ENCODE results near the gene PTPRH.

DNA sequence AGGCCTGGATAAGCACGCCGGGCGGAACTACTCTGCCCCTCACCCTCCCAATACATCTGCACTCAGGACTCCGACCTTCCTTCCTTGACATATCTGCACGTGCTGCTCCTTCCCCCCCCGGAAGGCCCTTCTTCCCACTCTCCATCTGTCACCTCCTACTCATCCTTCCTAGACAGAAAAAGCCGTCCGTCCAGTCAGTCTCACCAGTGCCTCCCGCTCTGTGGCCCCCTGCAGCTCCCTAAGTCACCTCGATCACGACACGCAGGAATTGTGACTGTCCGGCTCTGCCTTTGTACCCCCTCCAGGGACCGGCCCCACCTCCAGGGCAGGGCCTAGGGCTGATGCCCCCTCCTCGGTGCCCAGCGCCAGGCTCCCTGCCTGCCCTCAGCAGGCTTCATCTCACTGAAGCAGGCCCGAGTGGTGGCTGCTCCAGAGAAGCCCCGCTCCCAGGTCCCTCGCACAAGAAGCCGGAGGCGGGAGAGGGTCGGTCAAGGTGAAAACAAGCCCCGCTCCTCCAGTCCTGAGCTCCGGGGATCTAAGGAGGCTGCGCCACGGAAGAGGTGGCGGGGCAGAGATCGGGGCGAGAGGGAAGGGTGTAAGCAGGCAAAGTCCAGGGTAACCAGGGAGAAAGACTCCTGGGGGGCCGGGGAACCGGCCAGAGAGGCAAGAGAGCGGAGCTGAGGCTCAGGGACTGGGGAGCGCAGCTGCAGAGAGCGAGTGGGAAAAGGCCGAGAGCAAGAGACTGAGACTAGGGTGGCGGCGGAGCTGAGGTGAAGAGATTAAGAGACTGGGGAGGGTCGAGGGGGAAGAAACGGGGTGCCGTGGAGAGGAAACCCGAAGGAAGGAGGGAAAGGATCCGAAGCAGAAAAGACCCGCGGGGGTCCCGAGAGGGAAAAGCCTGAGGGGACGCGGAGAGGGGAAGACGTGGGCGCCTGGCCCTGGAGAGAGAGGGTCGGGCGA, 48.4 kb upstream of the PTPRH start:
- TF ChIP-seq, protein P1, sequence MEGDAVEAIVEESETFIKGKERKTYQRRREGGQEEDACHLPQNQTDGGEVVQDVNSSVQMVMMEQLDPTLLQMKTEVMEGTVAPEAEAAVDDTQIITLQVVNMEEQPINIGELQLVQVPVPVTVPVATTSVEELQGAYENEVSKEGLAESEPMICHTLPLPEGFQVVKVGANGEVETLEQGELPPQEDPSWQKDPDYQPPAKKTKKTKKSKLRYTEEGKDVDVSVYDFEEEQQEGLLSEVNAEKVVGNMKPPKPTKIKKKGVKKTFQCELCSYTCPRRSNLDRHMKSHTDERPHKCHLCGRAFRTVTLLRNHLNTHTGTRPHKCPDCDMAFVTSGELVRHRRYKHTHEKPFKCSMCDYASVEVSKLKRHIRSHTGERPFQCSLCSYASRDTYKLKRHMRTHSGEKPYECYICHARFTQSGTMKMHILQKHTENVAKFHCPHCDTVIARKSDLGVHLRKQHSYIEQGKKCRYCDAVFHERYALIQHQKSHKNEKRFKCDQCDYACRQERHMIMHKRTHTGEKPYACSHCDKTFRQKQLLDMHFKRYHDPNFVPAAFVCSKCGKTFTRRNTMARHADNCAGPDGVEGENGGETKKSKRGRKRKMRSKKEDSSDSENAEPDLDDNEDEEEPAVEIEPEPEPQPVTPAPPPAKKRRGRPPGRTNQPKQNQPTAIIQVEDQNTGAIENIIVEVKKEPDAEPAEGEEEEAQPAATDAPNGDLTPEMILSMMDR (IDR thresholded peaks at IDR 0.05) = no peak
- no peak for TF ChIP-seq ZFX (IDR thresholded peaks at IDR 0.05; ENCODE audit: borderline replicate concordance)
